Esophagus (tissue), 2 donors: ENCODE data around the gene IL36G. TPM values are rescaled to one million over a fixed set of nuclear protein-coding genes. Genes with fewer than 3 reads are reported as not detected.
A peak's percentile ranks its signal among the peaks of the same experiment; 100 is the strongest.
"Not testable (repeated sequence)": the region's sequence is repeated elsewhere in the genome, so short reads cannot be mapped to it uniquely, and the experiment has no call there.

Experiments
- H3K27ac ChIP-seq, 2 donors: one replicate each; pipeline ENCODE4 v1.5.1; 2013; ENCODE audit warnings: low read depth in 2 of 2, mild to moderate bottlenecking in 2 of 2, inconsistent platforms in 1 of 2, low read length in 1 of 2, moderate library complexity in 1 of 2
- H3K27me3 ChIP-seq, 2 donors: one replicate each; pipeline ENCODE4 v1.6.1; 2013; ENCODE audit warnings: low read length in 2 of 2, control low read depth in 1 of 2, mild to moderate bottlenecking in 1 of 2; ENCODE audit not compliant: insufficient read depth in 2 of 2, control insufficient read depth in 1 of 2
- H3K36me3 ChIP-seq, 2 donors: one replicate each; pipeline ENCODE4 v1.6.1; 2013; ENCODE audit warnings: low read length in 1 of 2; ENCODE audit not compliant: control insufficient read depth in 2 of 2, insufficient read depth in 2 of 2
- H3K4me1 ChIP-seq, 2 donors: one replicate each; pipeline ENCODE4 v1.6.1; 2013; ENCODE audit warnings: low read length in 1 of 2; ENCODE audit not compliant: control insufficient read depth in 2 of 2, insufficient read depth in 2 of 2
- H3K4me3 ChIP-seq, 2 donors: one replicate each; pipeline ENCODE4 v1.5.1; 2013; ENCODE audit warnings: low read length in 2 of 2, mild to moderate bottlenecking in 2 of 2, low read depth in 1 of 2, moderate library complexity in 1 of 2
- H3K9me3 ChIP-seq, 2 donors: one replicate each; pipeline ENCODE4 v1.6.1; 2013; ENCODE audit warnings: mild to moderate bottlenecking in 2 of 2, low read depth in 1 of 2, low read length in 1 of 2, moderate library complexity in 1 of 2; ENCODE audit not compliant: control insufficient read depth in 2 of 2, insufficient read depth in 1 of 2
- WGBS, 2 donors: extraction: QIAGEN DNeasy Blood & Tissue Kit; methylation state at CpG; one replicate each; pipeline ENCODE4 v1.1.7; 2013; 5-methylcytosine and 5-hydroxymethylcytosine counted together
- polyA plus RNA-seq, 2 donors: library from polyadenylated mRNA; stranded (reverse); fragments of 200-250 nt; gene quantifications; one replicate each; pipeline ENCODE4 v1.2.3, GENCODE V29; 2013
- donor health status: healthy with polysubstance abuse.
- donor health status: Bipolar disorder and iron deficiency.

Gene IL36G
- 10 to 100 TPM in 1 of 2 donors, 1 to 10 TPM in 1; 6.2 to 54.5 TPM for polyA plus RNA-seq

DNA sequence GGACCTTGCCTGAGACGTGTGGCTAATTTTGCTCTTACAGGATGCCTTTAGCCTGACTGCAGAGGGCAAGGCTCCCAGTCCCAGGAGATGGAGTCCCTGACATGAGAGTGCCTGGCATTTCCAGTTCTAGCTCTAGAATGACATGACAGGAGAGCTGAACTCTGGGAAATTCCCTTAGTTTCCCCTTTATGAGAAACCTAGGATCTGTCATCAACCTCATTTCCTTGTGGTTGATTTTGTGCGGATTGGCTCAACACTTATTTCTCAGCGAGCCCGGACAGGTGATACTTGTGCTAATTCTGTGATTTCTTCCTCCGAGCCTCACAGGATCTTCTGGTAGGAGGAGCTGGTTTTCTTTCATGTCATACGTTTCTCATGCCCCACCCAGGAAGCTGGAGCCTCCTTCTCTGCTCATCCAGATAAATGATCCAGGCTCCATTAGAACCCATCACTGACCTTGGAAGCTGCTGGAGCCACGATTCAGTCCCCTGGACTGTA lies at the start of gene IL36G:
TSS of gene IL36G (plus strand) at position 448 of the 498 bp plus-strand sequence. CDS start 633 bp downstream, outside the sequence.
- Histone ChIP-seq H3K27ac (peak within 1 kb of the TSS in 1 of 2 donors; percentile 8), H3K4me3 (no peak within 1 kb of the TSS), H3K36me3 (no peaks in the 10 kb centered on the region), H3K4me1 (no peaks in the 10 kb centered on the region), H3K9me3 (no peaks in the 10 kb centered on the region), H3K27me3 (no peaks in the 10 kb centered on the region)
- 43 to 58% methylated on average over 7 of the region's 7 CpGs for WGBS, 2 donors

DNA sequence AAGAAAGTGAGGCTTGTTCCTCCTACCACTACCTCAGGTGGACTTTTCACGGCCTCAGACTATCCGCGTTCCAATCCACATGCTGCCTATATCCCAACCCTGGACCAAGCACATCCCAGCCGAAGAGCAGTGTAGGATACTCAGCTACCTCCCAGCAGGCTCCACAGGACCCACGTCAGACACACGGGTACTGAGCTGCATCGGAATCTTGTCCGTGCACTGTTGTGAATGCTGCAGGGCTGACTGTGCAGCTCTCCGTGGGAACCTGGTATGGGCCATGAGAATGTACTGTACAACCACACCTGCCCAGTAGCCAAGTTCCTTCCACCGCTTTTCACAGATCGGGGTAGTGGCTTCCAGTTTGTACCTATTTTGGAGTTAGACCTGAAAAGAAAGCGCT lies 44.5 kb upstream of the IL36G start:
- WGBS, 2 donors = 87 to 93% methylated on average over 12 of the region's 12 CpGs
- Histone ChIP-seq H3K9me3 (no peaks in the 10 kb centered on the region), H3K27ac (no peak overlapping the region), H3K4me1 (no peaks in the 10 kb centered on the region), H3K36me3 (no peaks in the 10 kb centered on the region), H3K4me3 (no peak overlapping the region), H3K27me3 (no peaks in the 10 kb centered on the region)

DNA sequence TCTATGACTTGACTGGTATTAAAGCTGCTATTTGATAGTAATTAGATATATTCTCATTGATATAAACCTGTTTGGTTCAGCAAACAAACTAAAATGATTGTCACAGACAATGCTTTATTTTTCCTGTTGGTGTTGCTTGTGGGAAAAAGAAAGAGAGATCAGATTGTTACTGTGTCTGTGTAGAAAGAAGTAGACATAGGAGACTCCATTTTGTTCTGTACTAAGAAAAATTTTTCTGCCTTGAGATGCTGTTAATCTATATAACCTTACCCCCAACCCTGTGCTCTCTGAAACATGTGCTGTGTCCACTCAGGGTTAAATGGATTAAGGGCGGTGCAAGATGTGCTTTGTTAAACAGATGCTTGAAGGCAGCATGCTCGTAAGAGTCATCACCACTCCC lies 43.7 kb upstream of the IL36G start:
- not testable (repeated sequence) for H3K4me1 ChIP-seq, H3K27ac ChIP-seq, H3K27me3 ChIP-seq, H3K4me3 ChIP-seq, H3K9me3 ChIP-seq, H3K36me3 ChIP-seq
- 55 to 57% methylated on average over 2 of the region's 2 CpGs for WGBS, 2 donors

DNA sequence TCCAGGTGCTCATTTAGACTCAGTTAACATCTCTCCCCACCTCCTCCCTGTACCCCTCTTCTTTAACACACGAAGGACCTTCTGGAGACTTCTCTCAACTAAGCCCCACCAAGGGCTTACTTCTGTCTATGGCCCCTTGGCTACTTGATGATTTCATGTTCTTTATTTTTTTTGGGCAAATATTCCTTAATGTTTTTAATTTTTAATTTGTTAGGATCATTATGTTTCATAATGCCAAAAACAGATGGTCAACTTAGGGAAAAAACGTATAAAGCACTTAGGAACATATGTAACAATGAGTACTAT lies 40.9 kb upstream of the IL36G start:
- 82% methylated on average over 2 of the region's 2 CpGs for WGBS, 2 donors
- H3K27ac ChIP-seq = no peak overlapping the region
- H3K27me3 ChIP-seq = no peaks in the 10 kb centered on the region
- H3K4me3 ChIP-seq = no peak overlapping the region
- no peaks in the 10 kb centered on the region for H3K4me1 ChIP-seq
- no peaks in the 10 kb centered on the region for H3K9me3 ChIP-seq
- H3K36me3 ChIP-seq = no peaks in the 10 kb centered on the region

DNA sequence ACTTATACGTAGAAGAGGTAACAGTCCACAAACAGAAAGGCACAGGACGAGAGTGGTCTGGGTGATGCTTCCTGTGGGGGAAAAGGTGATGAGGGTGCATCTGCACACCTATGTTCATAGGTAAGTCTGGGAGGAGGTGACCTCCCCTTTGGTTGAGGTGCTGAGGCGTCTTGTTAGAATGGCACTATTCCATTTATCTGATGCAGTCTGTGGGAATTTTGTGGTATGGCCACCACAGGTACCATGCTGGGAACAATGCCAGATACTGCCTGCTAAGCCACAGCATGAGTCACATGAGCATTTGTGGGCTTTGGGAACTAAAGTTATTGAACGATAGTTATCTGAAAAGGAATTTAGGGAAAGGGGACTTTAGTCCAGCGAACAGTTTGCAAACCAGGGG lies 38.9 kb upstream of the IL36G start:
- H3K9me3 ChIP-seq = no peaks in the 10 kb centered on the region
- H3K27ac ChIP-seq = no peak overlapping the region
- H3K36me3 ChIP-seq = no peaks in the 10 kb centered on the region
- no peaks in the 10 kb centered on the region for H3K4me1 ChIP-seq
- no peaks in the 10 kb centered on the region for H3K27me3 ChIP-seq
- WGBS, 2 donors = 63 to 78% methylated on average over 5 of the region's 5 CpGs
- H3K4me3 ChIP-seq = no peak overlapping the region

DNA sequence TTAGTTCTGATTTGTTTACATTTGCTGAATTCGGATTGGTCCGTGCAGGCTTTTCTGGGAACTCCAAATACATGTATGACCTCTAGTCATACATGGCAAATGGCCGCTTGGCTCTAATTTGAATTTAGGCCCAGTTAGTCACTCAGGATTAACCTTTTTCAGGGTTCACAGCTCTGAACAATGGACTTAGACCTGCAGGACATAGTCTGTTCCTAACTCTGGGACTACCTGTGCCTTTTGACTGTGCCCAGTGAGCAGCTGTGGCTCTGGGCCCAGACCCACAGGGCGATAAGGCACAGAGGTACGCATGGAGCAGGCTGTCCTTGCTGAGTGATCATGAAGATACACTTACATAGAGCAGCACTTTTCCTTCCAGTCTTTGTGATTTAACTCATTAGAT lies 38.4 kb upstream of the IL36G start:
- Histone ChIP-seq H3K36me3 (no peaks in the 10 kb centered on the region), H3K9me3 (no peaks in the 10 kb centered on the region), H3K27ac (no peak overlapping the region), H3K4me3 (no peak overlapping the region), H3K27me3 (no peaks in the 10 kb centered on the region), H3K4me1 (no peaks in the 10 kb centered on the region)
- 82% methylated on average over 5 of the region's 5 CpGs for WGBS, 2 donors

DNA sequence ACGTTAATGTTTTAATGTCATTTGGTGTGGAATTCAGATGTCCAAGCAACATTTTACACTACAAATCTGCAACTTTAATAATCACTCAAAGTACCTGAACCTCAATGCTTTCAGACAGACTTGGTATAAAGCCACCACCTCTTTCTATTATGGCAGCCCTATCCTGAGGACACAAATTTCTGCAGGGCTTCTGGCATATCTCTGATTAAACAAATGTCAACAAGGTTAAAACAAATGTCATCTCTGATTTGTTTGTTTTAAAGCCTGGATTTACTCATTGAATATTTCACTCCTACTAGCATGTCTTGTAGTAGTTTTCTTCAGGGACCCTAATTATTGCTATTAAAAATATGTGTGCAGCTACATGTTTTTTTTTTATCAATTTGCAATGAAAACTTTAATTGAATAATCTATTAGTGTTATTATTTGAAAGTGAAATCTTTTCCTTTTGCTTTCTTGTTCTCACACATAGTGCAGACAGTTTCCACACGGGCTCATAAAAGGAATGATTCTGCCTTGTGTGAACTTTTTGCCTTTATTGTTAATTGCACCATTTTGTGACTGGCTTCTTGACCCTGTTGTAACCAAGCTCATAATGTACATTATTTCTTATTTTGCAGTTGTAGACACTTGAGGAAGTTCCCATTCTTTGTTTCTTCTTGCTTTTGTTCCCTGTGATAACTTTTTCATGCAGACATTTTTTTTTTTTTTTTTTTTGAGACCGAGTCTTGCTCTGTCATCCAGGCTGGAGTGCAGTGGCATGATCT lies 36.8 kb upstream of the IL36G start:
- Histone ChIP-seq H3K36me3 (no peaks in the 10 kb centered on the region), H3K4me3 (no peak overlapping the region), H3K9me3 (no peaks in the 10 kb centered on the region), H3K27ac (no peak overlapping the region), H3K4me1 (no peaks in the 10 kb centered on the region), H3K27me3 (no peaks in the 10 kb centered on the region)
- 69 to 70% methylated on average over 3 of the region's 3 CpGs for WGBS, 2 donors

DNA sequence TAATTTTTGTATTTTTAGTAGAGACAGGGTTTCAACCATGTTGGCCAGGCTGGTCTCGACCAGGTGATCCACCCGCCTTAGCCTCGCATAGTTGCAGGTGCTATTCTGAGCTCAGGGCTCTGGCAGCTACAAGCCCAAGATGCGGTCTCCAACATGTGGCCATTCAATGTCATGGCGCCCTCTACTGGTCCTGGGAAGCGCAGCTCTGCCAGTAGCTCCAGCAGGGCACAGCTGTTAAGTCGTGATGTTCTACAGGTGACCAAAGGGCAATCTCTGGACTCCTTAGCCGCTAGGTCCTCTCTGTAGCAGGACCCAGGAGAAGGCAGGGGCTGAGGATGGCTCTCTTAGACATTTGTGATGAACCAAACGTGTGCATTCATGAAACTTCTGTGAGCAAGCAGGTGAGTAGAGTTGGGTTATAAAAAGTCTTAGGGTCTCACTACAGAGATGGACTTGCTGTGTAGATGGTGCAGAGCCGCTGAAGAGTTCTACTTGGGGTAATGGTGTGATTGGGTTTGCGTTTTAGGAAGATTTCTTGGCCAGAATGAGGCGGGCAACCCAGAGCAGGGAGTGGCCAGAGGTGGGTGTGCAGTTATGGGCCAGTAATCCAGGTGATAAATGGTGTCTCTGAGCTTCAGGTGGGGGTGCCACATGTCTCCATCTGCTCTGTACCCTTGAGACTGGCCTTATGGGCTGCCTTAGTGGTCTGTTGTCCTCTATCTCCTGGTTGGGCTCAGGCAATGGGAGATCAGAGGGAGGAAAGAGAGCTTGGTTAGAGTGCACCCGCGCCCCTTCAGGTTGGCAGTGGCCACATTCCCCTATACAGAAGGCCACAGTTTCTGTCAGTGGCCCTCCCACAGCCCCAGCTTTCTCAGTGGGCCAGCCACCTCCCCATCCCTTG lies 35.8 kb upstream of the IL36G start:
- Histone ChIP-seq H3K9me3 (peaks cover 0 to 3% of the 10 kb centered on the region in 2 donors), H3K27me3 (no peaks in the 10 kb centered on the region), H3K4me3 (no peak overlapping the region), H3K4me1 (no peaks in the 10 kb centered on the region), H3K36me3 (no peaks in the 10 kb centered on the region), H3K27ac (no peak overlapping the region)
- WGBS, 2 donors = 28 to 29% methylated on average over 14 of the region's 14 CpGs

DNA sequence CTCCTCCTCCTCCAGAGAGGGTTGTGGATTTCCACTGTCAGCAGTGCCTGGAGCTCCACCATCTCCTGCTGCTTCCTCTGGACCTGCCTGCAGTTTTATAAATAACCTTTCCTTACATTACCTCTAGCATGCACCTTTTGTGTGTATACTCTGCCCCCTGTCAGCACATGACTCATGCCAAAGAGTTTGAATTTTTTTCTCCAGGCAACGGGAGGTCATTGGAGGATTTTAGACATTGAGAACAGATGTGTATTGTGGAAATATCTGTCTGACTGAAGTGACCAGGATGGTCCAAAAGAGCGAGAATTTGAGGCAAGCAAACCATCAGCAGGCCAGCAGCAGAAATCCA lies 35.2 kb upstream of the IL36G start:
- Histone ChIP-seq H3K27me3 (no peaks in the 10 kb centered on the region), H3K36me3 (no peaks in the 10 kb centered on the region), H3K4me3 (no peak overlapping the region), H3K9me3 (peaks cover 0 to 4% of the 10 kb centered on the region in 2 donors), H3K27ac (no peak overlapping the region), H3K4me1 (no peaks in the 10 kb centered on the region)
- WGBS, 2 donors = 52% methylated on average over 2 of the region's 2 CpGs
